GM10266 (cell line): Measurements from ENCODE around the gene CYP39A1.

Experiments used
- DNase-seq: peaks from one replicate; pipeline ENCODE4 v3.0.0; 2012; ENCODE audit errors: extremely low spot score
- CTCF ChIP-seq: IDR thresholded peaks from 2 replicates; pipeline ENCODE4 v1.5.1; 2012; ENCODE audit warnings: mild to moderate bottlenecking, low read depth; ENCODE audit not compliant: control insufficient read depth, insufficient read depth; ENCODE audit errors: missing control alignments

The CYP39A1 gene

GRCh38 chr6:46538800-46539480 lies 113.7 kb downstream of the CYP39A1 start:
- DNase-seq, result no peak
- TF ChIP-seq CTCF, result no peak

- no peak for TF ChIP-seq CTCF
- no peak for DNase-seq
These were observed 121.7 kb downstream of the CYP39A1 start for GRCh38 chr6:46530896-46531295.

GRCh38 chr6:46528961-46529750 lies 123.5 kb downstream of the CYP39A1 start:
- no peak for DNase-seq
- no peak for TF ChIP-seq CTCF

- TF ChIP-seq CTCF, result no peak
- DNase-seq, result no peak
These were observed 126.0 kb downstream of the CYP39A1 start for GRCh38 chr6:46526607-46527006.

GRCh38 chr6:46525583-46525982 lies 127.0 kb downstream of the CYP39A1 start:
- no peak for DNase-seq
- TF ChIP-seq CTCF, result no peak

GRCh38 chr6:46521464-46521971 lies 131.1 kb downstream of the CYP39A1 start:
- TF ChIP-seq CTCF, result no peak
- DNase-seq, result no peak

- no peak for TF ChIP-seq CTCF
- no peak for DNase-seq
These were observed 135.4 kb downstream of the CYP39A1 start for GRCh38 chr6:46517202-46517601.
